Stomach (tissue), 4 donors: Measurements from ENCODE around the gene GOLIM4.

ENCODE experiments used
- EP300 ChIP-seq: sonication (generic); formaldehyde crosslinking; IDR thresholded peaks from one replicate; pipeline ENCODE4 v1.6.1; 2017; ENCODE audit warnings: antibody characterized with exemption
- POLR2A ChIP-seq, 4 donors: fragments of 450-650 bp; IDR thresholded peaks; one replicate each; pipeline ENCODE4 v1.6.1; 2016; ENCODE audit warnings: antibody characterized with exemption in 4 of 4, control low read depth in 2 of 4, mild to moderate bottlenecking in 1 of 4, moderate library complexity in 1 of 4
- TF ChIP-seq, protein P1 (sequence below), 7 experiments: fragments of 450-650 bp in 4 of 7; fragments of 200-600 bp in 3 of 7; sonication (generic) in 3 of 7; IDR thresholded peaks; one replicate each; pipeline ENCODE4 v1.5.1; 2016 to 2019; ENCODE audit warnings: antibody characterized with exemption in 7 of 7, control low read depth in 2 of 7, mild to moderate bottlenecking in 1 of 7

DNA sequence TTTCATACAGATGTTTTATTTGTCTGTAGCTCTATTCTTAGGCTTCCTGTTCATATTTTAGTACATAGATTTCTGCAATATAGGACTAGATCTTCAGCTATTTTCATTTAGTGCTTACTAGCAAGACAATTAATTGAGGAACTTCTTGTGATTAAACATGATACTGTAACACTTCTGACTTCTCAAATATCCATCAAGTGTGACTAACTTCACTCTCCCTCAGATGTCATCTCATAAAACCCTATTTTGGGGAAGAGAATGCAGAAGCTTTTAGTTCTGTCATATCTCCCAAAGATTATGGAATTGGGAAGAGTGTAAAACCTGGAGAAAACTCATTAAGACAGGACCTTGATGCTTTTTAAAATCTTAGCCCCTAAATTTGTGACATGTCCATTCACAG is 28.6 kb upstream of the GOLIM4 start:
- no peak for TF ChIP-seq POLR2A (IDR thresholded peaks at IDR 0.05)
- TF ChIP-seq, protein P1, sequence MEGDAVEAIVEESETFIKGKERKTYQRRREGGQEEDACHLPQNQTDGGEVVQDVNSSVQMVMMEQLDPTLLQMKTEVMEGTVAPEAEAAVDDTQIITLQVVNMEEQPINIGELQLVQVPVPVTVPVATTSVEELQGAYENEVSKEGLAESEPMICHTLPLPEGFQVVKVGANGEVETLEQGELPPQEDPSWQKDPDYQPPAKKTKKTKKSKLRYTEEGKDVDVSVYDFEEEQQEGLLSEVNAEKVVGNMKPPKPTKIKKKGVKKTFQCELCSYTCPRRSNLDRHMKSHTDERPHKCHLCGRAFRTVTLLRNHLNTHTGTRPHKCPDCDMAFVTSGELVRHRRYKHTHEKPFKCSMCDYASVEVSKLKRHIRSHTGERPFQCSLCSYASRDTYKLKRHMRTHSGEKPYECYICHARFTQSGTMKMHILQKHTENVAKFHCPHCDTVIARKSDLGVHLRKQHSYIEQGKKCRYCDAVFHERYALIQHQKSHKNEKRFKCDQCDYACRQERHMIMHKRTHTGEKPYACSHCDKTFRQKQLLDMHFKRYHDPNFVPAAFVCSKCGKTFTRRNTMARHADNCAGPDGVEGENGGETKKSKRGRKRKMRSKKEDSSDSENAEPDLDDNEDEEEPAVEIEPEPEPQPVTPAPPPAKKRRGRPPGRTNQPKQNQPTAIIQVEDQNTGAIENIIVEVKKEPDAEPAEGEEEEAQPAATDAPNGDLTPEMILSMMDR (IDR thresholded peaks at IDR 0.05): no peak
- no peak for TF ChIP-seq EP300
